ENCODE measurements around the gene FHL2. TPM values are rescaled to one million over a fixed set of nuclear protein-coding genes. Genes with fewer than 3 reads are reported as not detected.

Gene FHL2
- total and polyA plus RNA-seq, 9 of the 15 experiments (the other 6 are each of a cell fraction or from before 2014, with no cell fraction given): 7.5 to 33.1 (median 23.9) TPM

GRCh38 chr2:105398336-105399206 is at the start of gene FHL2 (continued):
- TF ChIP-seq SOX6 (IDR thresholded peaks at IDR 0.05): no peak
- TF ChIP-seq NR2F6 (CRISPR knock-in tag; IDR thresholded peaks at IDR 0.05): no peak
- TF ChIP-seq ZBTB1 (CRISPR knock-in tag; IDR thresholded peaks at IDR 0.05; ENCODE audit: borderline replicate concordance, low read depth): no peak
- no peak for TF ChIP-seq ZBTB8A (IDR thresholded peaks at IDR 0.05; ENCODE audit: partially characterized antibody)
- no peak for TF ChIP-seq HDGF (IDR thresholded peaks at IDR 0.05)
- TF ChIP-seq ZNF707 (CRISPR knock-in tag; conservative IDR thresholded peaks at IDR 0.05): no peak
- TF ChIP-seq, protein P1, sequence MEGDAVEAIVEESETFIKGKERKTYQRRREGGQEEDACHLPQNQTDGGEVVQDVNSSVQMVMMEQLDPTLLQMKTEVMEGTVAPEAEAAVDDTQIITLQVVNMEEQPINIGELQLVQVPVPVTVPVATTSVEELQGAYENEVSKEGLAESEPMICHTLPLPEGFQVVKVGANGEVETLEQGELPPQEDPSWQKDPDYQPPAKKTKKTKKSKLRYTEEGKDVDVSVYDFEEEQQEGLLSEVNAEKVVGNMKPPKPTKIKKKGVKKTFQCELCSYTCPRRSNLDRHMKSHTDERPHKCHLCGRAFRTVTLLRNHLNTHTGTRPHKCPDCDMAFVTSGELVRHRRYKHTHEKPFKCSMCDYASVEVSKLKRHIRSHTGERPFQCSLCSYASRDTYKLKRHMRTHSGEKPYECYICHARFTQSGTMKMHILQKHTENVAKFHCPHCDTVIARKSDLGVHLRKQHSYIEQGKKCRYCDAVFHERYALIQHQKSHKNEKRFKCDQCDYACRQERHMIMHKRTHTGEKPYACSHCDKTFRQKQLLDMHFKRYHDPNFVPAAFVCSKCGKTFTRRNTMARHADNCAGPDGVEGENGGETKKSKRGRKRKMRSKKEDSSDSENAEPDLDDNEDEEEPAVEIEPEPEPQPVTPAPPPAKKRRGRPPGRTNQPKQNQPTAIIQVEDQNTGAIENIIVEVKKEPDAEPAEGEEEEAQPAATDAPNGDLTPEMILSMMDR (IDR thresholded peaks at IDR 0.05 in 2 of 3, conservative IDR thresholded peaks at IDR 0.05 in 1 of 3; ENCODE audit: insufficient read depth in 2 of 3, low read depth in 1 of 3, low read length in 3 of 3): peak; percentile 52 to 63 (median 61); a peak in 5 of 6 replicates
- no peak for TF ChIP-seq NFRKB (IDR thresholded peaks at IDR 0.05; ENCODE audit: low read depth)
- no peak for TF ChIP-seq ZNF644 (tag; IDR thresholded peaks at IDR 0.05; ENCODE audit: low read depth)
- no peak for TF ChIP-seq GABPB2 (CRISPR knock-in tag; conservative IDR thresholded peaks at IDR 0.05)
- TF ChIP-seq, protein P2, sequence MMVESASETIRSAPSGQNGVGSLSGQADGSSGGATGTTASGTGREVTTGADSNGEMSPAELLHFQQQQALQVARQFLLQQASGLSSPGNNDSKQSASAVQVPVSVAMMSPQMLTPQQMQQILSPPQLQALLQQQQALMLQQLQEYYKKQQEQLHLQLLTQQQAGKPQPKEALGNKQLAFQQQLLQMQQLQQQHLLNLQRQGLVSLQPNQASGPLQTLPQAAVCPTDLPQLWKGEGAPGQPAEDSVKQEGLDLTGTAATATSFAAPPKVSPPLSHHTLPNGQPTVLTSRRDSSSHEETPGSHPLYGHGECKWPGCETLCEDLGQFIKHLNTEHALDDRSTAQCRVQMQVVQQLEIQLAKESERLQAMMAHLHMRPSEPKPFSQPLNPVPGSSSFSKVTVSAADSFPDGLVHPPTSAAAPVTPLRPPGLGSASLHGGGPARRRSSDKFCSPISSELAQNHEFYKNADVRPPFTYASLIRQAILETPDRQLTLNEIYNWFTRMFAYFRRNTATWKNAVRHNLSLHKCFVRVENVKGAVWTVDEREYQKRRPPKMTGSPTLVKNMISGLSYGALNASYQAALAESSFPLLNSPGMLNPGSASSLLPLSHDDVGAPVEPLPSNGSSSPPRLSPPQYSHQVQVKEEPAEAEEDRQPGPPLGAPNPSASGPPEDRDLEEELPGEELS (CRISPR knock-in tag; IDR thresholded peaks at IDR 0.05; ENCODE audit: borderline replicate concordance): no peak
- TF ChIP-seq SMAD2 (IDR thresholded peaks at IDR 0.05; ENCODE audit: low read depth, low read length): no peak
- peak; percentile 92; the same call in 1 of the 2 replicates for TF ChIP-seq KAT7 (CRISPR knock-in tag; IDR thresholded peaks at IDR 0.05; ENCODE audit: borderline replicate concordance)
- TF ChIP-seq KAT8 (IDR thresholded peaks at IDR 0.05; ENCODE audit: low read depth): no peak
- TF ChIP-seq PRMT5 (CRISPR knock-in tag; IDR thresholded peaks at IDR 0.05): no peak
- TF ChIP-seq, protein P3, sequence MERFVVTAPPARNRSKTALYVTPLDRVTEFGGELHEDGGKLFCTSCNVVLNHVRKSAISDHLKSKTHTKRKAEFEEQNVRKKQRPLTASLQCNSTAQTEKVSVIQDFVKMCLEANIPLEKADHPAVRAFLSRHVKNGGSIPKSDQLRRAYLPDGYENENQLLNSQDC (CRISPR knock-in tag; IDR thresholded peaks at IDR 0.05): no peak
- TF ChIP-seq ZNF23 (CRISPR knock-in tag; IDR thresholded peaks at IDR 0.05): no peak
- no peak for TF ChIP-seq SPI1 (IDR thresholded peaks at IDR 0.05; ENCODE audit: borderline replicate concordance, low read depth, low read length)
- TF ChIP-seq, protein P4, sequence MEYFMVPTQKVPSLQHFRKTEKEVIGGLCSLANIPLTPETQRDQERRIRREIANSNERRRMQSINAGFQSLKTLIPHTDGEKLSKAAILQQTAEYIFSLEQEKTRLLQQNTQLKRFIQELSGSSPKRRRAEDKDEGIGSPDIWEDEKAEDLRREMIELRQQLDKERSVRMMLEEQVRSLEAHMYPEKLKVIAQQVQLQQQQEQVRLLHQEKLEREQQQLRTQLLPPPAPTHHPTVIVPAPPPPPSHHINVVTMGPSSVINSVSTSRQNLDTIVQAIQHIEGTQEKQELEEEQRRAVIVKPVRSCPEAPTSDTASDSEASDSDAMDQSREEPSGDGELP (CRISPR knock-in tag; IDR thresholded peaks at IDR 0.05; ENCODE audit: borderline replicate concordance): peak; percentile 45; the same call in 1 of the 2 replicates
- TF ChIP-seq ETV6 (IDR thresholded peaks at IDR 0.05; ENCODE audit: borderline replicate concordance in 1 of 2, low read depth in 2 of 2, low read length in 1 of 2): no peak
- no peak for TF ChIP-seq ETV6 (CRISPR knock-in tag; IDR thresholded peaks at IDR 0.05; ENCODE audit: borderline replicate concordance)
